ENCODE data around the gene ENOX1. TPM values are rescaled to one million over a fixed set of nuclear protein-coding genes. Genes with fewer than 3 reads are reported as not detected.

Gene ENOX1
- total and polyA plus RNA-seq, 2 of the 13 experiments (the other 11 are each of a cell fraction or from before 2014, with no cell fraction given), result not detected

DNA sequence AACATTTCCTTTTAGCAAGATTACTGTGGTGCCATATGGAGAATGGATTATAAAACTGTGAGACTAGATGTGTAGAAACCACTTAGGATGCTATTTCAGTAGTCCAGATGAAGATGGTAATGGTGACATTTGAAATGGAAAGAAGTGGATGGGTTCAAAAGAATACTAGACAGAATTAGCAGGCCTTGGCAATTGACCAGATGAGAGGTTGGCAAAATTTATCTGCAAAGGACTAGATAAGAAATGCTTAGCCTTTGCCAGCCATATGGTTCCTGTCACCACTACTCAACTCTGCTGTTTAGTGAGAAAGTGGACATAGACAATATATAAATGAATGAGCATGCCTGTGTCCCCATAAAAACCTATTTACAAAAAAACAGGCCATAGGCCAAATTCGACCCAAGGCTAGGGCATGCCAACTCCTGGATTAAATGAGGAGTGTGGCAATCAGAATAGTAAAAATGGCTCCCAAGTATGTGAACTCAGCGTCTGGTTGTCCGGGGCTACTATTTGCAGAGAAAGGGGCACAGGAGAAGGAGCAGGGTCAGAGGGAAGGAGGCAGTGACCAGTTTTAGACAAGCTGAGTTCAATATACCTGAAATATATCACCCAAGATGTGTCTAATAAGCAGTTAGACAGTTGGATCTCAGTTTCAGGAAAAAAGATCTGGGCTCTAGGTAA, 98.4 kb downstream of the ENOX1 start:
- TF ChIP-seq ZNF3 (CRISPR knock-in tag; IDR thresholded peaks at IDR 0.05), result no peak
- TF ChIP-seq ZNF17 (CRISPR knock-in tag; IDR thresholded peaks at IDR 0.05), result no peak
- no peak for TF ChIP-seq CREM (IDR thresholded peaks at IDR 0.05)
- TF ChIP-seq CREM (CRISPR knock-in tag; IDR thresholded peaks at IDR 0.05), result no peak
- TF ChIP-seq ZIK1 (CRISPR knock-in tag; IDR thresholded peaks at IDR 0.05; ENCODE audit: borderline replicate concordance, low read depth), result no peak
- no peak for TF ChIP-seq KLF15 (CRISPR knock-in tag; IDR thresholded peaks at IDR 0.05; ENCODE audit: borderline replicate concordance)
- no peak for TF ChIP-seq MAFK (conservative IDR thresholded peaks at IDR 0.05 in 1 of 2, IDR thresholded peaks at IDR 0.05 in 1 of 2; ENCODE audit: low read length in 2 of 2)
- no peak for TF ChIP-seq ZNF235 (CRISPR knock-in tag; IDR thresholded peaks at IDR 0.05; ENCODE audit: borderline replicate concordance)
- TF ChIP-seq ZNF629 (CRISPR knock-in tag; conservative IDR thresholded peaks at IDR 0.05), result no peak
- TF ChIP-seq, protein P1, sequence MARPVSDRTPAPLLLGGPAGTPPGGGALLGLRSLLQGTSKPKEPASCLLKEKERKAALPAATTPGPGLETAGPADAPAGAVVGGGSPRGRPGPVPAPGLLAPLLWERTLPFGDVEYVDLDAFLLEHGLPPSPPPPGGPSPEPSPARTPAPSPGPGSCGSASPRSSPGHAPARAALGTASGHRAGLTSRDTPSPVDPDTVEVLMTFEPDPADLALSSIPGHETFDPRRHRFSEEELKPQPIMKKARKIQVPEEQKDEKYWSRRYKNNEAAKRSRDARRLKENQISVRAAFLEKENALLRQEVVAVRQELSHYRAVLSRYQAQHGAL (CRISPR knock-in tag; IDR thresholded peaks at IDR 0.05; ENCODE audit: not compliant biosample characterization), result no peak
- TF ChIP-seq KAT7 (CRISPR knock-in tag; IDR thresholded peaks at IDR 0.05; ENCODE audit: borderline replicate concordance), result no peak
- no peak for TF ChIP-seq ZFP37 (CRISPR knock-in tag; IDR thresholded peaks at IDR 0.05; ENCODE audit: borderline replicate concordance)
- TF ChIP-seq MAZ (IDR thresholded peaks at IDR 0.05; ENCODE audit: borderline replicate concordance, low read depth, low read length), result no peak
- TF ChIP-seq MAZ (CRISPR knock-in tag; IDR thresholded peaks at IDR 0.05; ENCODE audit: low read depth), result no peak
- TF ChIP-seq ZNF746 (CRISPR knock-in tag; IDR thresholded peaks at IDR 0.05), result no peak
- intact Hi-C loops (cut with micrococcal nuclease; ENCODE audit: unreplicated experiment), result no loop called here
- no peaks in the 10 kb centered on the region for H3K79me2 ChIP-seq (ENCODE audit: insufficient read depth, low read length)
- H3K4me2 ChIP-seq (ENCODE audit: low read depth, low read length), result no peak overlapping the region
- WGBS (ENCODE audit: low lambda C conversion rate), result 0% methylated on average over 3 of the region's 3 CpGs
- no peaks in the 10 kb centered on the region for H3K4me1 ChIP-seq (ENCODE audit: insufficient read depth, low read length)
- H3K9me3 ChIP-seq (ENCODE audit: low read length), result no peaks in the 10 kb centered on the region
- H3K27me3 ChIP-seq (ENCODE audit: control insufficient read depth in 1 of 2, insufficient read depth in 2 of 2, low read length in 2 of 2), result no peaks in the 10 kb centered on the region
- POLR2A ChIA-PET, result no interaction called here
- no peak overlapping the region for H2AFZ ChIP-seq (ENCODE audit: low read length)
- no peaks in the 10 kb centered on the region for H3K36me3 ChIP-seq (replicated peaks in 1 of 2; ENCODE audit: control insufficient read depth in 1 of 2, insufficient read depth in 2 of 2, low read length in 2 of 2)
- CTCF ChIA-PET (ENCODE audit: low intra/inter-chr PET ratio, low total read pairs), result no interaction called here
- no peak overlapping the region for H3K27ac ChIP-seq (ENCODE audit: extremely low read length, insufficient read depth, low read length)
- FAIRE-seq (no peak), DNase-seq (ENCODE audit: low spot score) (no peak), ATAC-seq (no peak)
- no peak overlapping the region for H3K9ac ChIP-seq (ENCODE audit: insufficient read depth, low read depth, low read length)
- in situ Hi-C loops (cut with HindIII; ENCODE audit: extremely low pct_ligation_motif_present, low pct_unique_long_range_greater_than_20kb), result no loop called here
- no TSS peak for BruUV-seq (replicated peaks)
- H4K20me1 ChIP-seq (ENCODE audit: insufficient read depth, low read length), result no peaks in the 10 kb centered on the region
- H3K4me3 ChIP-seq (replicated peaks in 1 of 3; ENCODE audit: insufficient read depth in 1 of 3, low read depth in 2 of 3, low read length in 3 of 3), result no peak overlapping the region

Data from HepG2 (cell line).